GM19324 (cell line): Measurements from ENCODE around the gene MAN1A2.

Experiments used
- ATAC-seq: cut with Tn5 transposase; IDR thresholded peaks from one replicate; pipeline ENCODE4 v1.9.1; 2021; ENCODE audit warnings: mild to moderate bottlenecking, moderate library complexity; ENCODE audit not compliant: unreplicated experiment, low FRiP score

MAN1A2 gene

GRCh38 chr1:117479086-117479485 lies 111.8 kb downstream of the MAN1A2 start:
- ATAC-seq: no peak

GRCh38 chr1:117481410-117481809 lies 114.2 kb downstream of the MAN1A2 start:
- ATAC-seq: no peak

GRCh38 chr1:117493906-117494305 lies 126.7 kb downstream of the MAN1A2 start:
- ATAC-seq: no peak

GRCh38 chr1:117495068-117495467 lies 127.8 kb downstream of the MAN1A2 start:
- no peak for ATAC-seq

GRCh38 chr1:117499071-117499470 lies 131.8 kb downstream of the MAN1A2 start:
- no peak for ATAC-seq

GRCh38 chr1:117500584-117500983 lies 133.3 kb downstream of the MAN1A2 start:
- ATAC-seq: no peak

- no peak for ATAC-seq
Observed at GRCh38 chr1:117501281-117501680, 134.0 kb downstream of the MAN1A2 start.

- ATAC-seq: no peak
Observed at GRCh38 chr1:117511273-117511672, 144.0 kb downstream of the MAN1A2 start.

GRCh38 chr1:117512728-117513321 lies 145.6 kb downstream of the MAN1A2 start:
- ATAC-seq: no peak

GRCh38 chr1:117523111-117523510 lies 155.9 kb downstream of the MAN1A2 start:
- no peak for ATAC-seq

- no peak for ATAC-seq
Observed at GRCh38 chr1:117527074-117527473, 159.8 kb downstream of the MAN1A2 start.

- no peak for ATAC-seq
Observed at GRCh38 chr1:117527566-117528102, 160.4 kb downstream of the MAN1A2 start.

- ATAC-seq: no peak
Observed at GRCh38 chr1:117529683-117530082, 162.4 kb downstream of the MAN1A2 start.

GRCh38 chr1:117531222-117531621 lies 164.0 kb downstream of the MAN1A2 start:
- no peak for ATAC-seq

- ATAC-seq: no peak
Observed at GRCh38 chr1:117534995-117535467, 167.8 kb downstream of the MAN1A2 start.

GRCh38 chr1:117535821-117536220 lies 168.6 kb downstream of the MAN1A2 start:
- no peak for ATAC-seq

GRCh38 chr1:117537291-117537920 lies 170.2 kb downstream of the MAN1A2 start:
- no peak for ATAC-seq

GRCh38 chr1:117540532-117540931 lies 173.3 kb downstream of the MAN1A2 start:
- ATAC-seq: no peak

GRCh38 chr1:117541003-117541402 lies 173.8 kb downstream of the MAN1A2 start:
- ATAC-seq: no peak

- ATAC-seq: no peak
Observed at GRCh38 chr1:117541585-117541984, 174.3 kb downstream of the MAN1A2 start.

- no peak for ATAC-seq
Observed at GRCh38 chr1:117544509-117545109, 177.4 kb downstream of the MAN1A2 start.

GRCh38 chr1:117546467-117546866 lies 179.2 kb downstream of the MAN1A2 start:
- no peak for ATAC-seq
